GM12878 (cell line): ENCODE results near the gene BDNF. TPM values are rescaled to one million over a fixed set of nuclear protein-coding genes. Genes with fewer than 3 reads are reported as not detected.
"Not testable (repeated sequence)": the region's sequence is repeated elsewhere in the genome, so short reads cannot be mapped to it uniquely, and the experiment has no call there.

Experiments
- ATAC-seq: fragments of 200-7000 bp; cut with Tn5 transposase; 3 replicates; pipeline ENCODE4 v1.9.1; 2020; ENCODE audit warnings: mild to moderate bottlenecking, moderate library complexity
- BruUV-seq: library from RNA; stranded (reverse); fragments of 400-500 nt; replicated peaks from 2 replicates; lab custom pipeline; 2021; lab: Mats Ljungman, UMichigan
- CTCF ChIA-PET: fragments of 300-600 bp; sonication (Branson Sonifier 250); formaldehyde crosslinking; extraction: SDS; loops from one replicate; lab custom pipeline; 2021; ENCODE audit warnings: inconsistent platforms; lab: Yijun Ruan, JAX
- POLR2A ChIA-PET: fragments of 350-600 bp; formaldehyde crosslinking; extraction: SDS; loops from one replicate; lab custom pipeline; 2021; ENCODE audit warnings: inconsistent platforms; lab: Charles Lee
- RAD21 ChIA-PET: fragments of 300-600 bp; sonication (Branson Sonifier 250); formaldehyde crosslinking; loops from one replicate; lab custom pipeline; 2023; ENCODE audit warnings: antibody characterized with exemption; ENCODE audit not compliant: unreplicated experiment; lab: Charles Lee
- SMC1A ChIA-PET: fragments of 300-600 bp; sonication (Branson Sonifier 250); formaldehyde crosslinking; loops from one replicate; lab custom pipeline; 2023; ENCODE audit not compliant: unreplicated experiment, uncharacterized antibody; lab: Charles Lee
- DNase-seq: peaks from one replicate; pipeline ENCODE4 v3.0.0-alpha.2; 2011; ENCODE audit warnings: low read depth, low spot score
- FAIRE-seq: peaks from 3 replicates; lab custom pipeline; 2011; peaks lifted over from hg19 to GRCh38; lab: Jason Lieb, UNC
- H2AFZ ChIP-seq: 2 replicates; pipeline ENCODE4 v1.6.0; 2011; ENCODE audit warnings: low read depth, low read length, control low read depth; ENCODE audit not compliant: control insufficient read depth
- H3K27ac ChIP-seq: 2 replicates; pipeline ENCODE4 v1.5.1; 2011; ENCODE audit warnings: control low read depth; ENCODE audit not compliant: control insufficient read depth, insufficient read depth
- H3K27me3 ChIP-seq, 2 experiments: replicated peaks in 1 of 2; 2 replicates each; pipeline versions ENCODE4 v1.6.0 to v1.6.1; 2011; ENCODE audit warnings: low read length in 1 of 2; ENCODE audit not compliant: control insufficient read depth in 2 of 2, insufficient read depth in 2 of 2
- H3K36me3 ChIP-seq, 2 experiments: 2 replicates each; pipeline ENCODE4 v1.5.1; 2011; ENCODE audit warnings: low read length in 1 of 2; ENCODE audit not compliant: control insufficient read depth in 2 of 2, insufficient read depth in 2 of 2
- H3K4me1 ChIP-seq: 2 replicates; pipeline ENCODE4 v1.6.1; 2011; ENCODE audit warnings: mild to moderate bottlenecking, low read length, moderate library complexity, mixed read lengths; ENCODE audit not compliant: control insufficient read depth, insufficient read depth
- H3K4me2 ChIP-seq: 2 replicates; pipeline ENCODE4 v1.6.0; 2011; ENCODE audit warnings: control low read depth; ENCODE audit not compliant: control insufficient read depth, insufficient read depth
- H3K4me3 ChIP-seq: fragments of 200-600 bp; sonication (generic); 2 replicates; pipeline ENCODE4 v1.5.1; 2016
- H3K79me2 ChIP-seq: 2 replicates; pipeline ENCODE4 v1.6.0; 2011; ENCODE audit warnings: low read length; ENCODE audit not compliant: control insufficient read depth, insufficient read depth
- H3K9ac ChIP-seq: 2 replicates; pipeline ENCODE4 v1.8.0; 2011; ENCODE audit warnings: low read length, control low read depth, mixed read lengths; ENCODE audit not compliant: control insufficient read depth, insufficient read depth
- H3K9me3 ChIP-seq: replicated peaks from 3 replicates; pipeline ENCODE4 v1.5.1; 2011; ENCODE audit warnings: mild to moderate bottlenecking, low read length; ENCODE audit not compliant: control insufficient read depth, insufficient read depth
- H4K20me1 ChIP-seq: 2 replicates; pipeline ENCODE4 v1.6.0; 2011; ENCODE audit not compliant: control insufficient read depth, insufficient read depth
- NFXL1 ChIP-seq: fragments of 450-650 bp; IDR thresholded peaks from 2 replicates; pipeline ENCODE4 v1.6.1; 2017; ENCODE audit warnings: antibody characterized with exemption, mild to moderate bottlenecking, borderline replicate concordance
- NR2C2 ChIP-seq: IDR thresholded peaks from 2 replicates; pipeline ENCODE4 v1.6.1; 2011; ENCODE audit warnings: borderline replicate concordance, low read depth; ENCODE audit not compliant: control insufficient read depth, insufficient read length
- SMAD1 ChIP-seq: fragments of 450-650 bp; IDR thresholded peaks from 2 replicates; pipeline ENCODE4 v1.6.1; 2018; ENCODE audit warnings: mild to moderate bottlenecking, low read depth; ENCODE audit not compliant: partially characterized antibody
- SMAD5 ChIP-seq: IDR thresholded peaks from 2 replicates; pipeline ENCODE4 v1.6.1; 2016; ENCODE audit warnings: antibody characterized with exemption, low read depth
- WGBS: methylation state at CpG from one replicate; pipeline ENCODE4 v1.1.6; 2016; ENCODE audit warnings: low lambda C conversion rate; ENCODE audit not compliant: insufficient replicate concordance, insufficient coverage; ENCODE audit errors: missing lambda C conversion rate; 5-methylcytosine and 5-hydroxymethylcytosine counted together
- in situ Hi-C: fragments of 300-500 bp; cut with MboI; formaldehyde crosslinking; loops from 9 replicates; pipeline ENCODE4 v1.14.3; 2018; ENCODE audit warnings: mixed read lengths
- intact Hi-C: fragments of 100-400 bp; cut with micrococcal nuclease; formaldehyde crosslinking; loops from one replicate; pipeline ENCODE4 v1.14.2; 2022; ENCODE audit not compliant: unreplicated experiment
- polyA plus RNA-seq, 11 experiments: library from polyadenylated mRNA; depleted of rRNA in 4 of 11; unstranded in 6 of 11; stranded (reverse) in 5 of 11; fragments of >200 nt; fragmentation: Nextera tagmentation in 4 of 11; fragmentation: Illumina TruSeq in 1 of 11; extraction: Ambion mirVana in 4 of 11; extraction: Trizol in 1 of 11; gene quantifications; 1 replicate in 1 of 11; 2 replicates in 10 of 11; pipeline versions ENCODE4 v1.2.1 to v1.2.3, GENCODE V29; 2011 to 2016; ENCODE audit warnings: inconsistent platforms in 2 of 11, missing spikeins in 2 of 11, low read depth in 1 of 11
- total RNA-seq, 4 experiments: library from RNA; depleted of rRNA in 3 of 4; stranded (reverse); fragments of >200 nt in 3 of 4; fragmentation: Illumina TruSeq in 1 of 4; extraction: Trizol in 1 of 4; gene quantifications; 2 replicates each; pipeline versions ENCODE4 v1.2.1 to v1.2.3, GENCODE V29; 2013 to 2021
- TF ChIP-seq, protein P1 (sequence below): fragments of 450-650 bp; IDR thresholded peaks from 2 replicates; pipeline ENCODE4 v1.6.1; 2017; ENCODE audit warnings: mild to moderate bottlenecking, moderate library complexity
- TF ChIP-seq, protein P2 (sequence below): IDR thresholded peaks from 2 replicates; pipeline ENCODE4 v1.6.1; 2011; ENCODE audit warnings: borderline replicate concordance, low read depth, mild to moderate bottlenecking, moderate library complexity, mixed read lengths, low read length; ENCODE audit not compliant: insufficient read depth; ENCODE audit errors: extremely low read length
- TF ChIP-seq, protein P3 (sequence below): IDR thresholded peaks from 2 replicates; pipeline ENCODE4 v1.6.1; 2012; ENCODE audit warnings: mild to moderate bottlenecking, low read depth, low read length

The BDNF gene
- total and polyA plus RNA-seq, 10 of the 15 experiments (the other 5 are each of a cell fraction or from before 2014, with no cell fraction given): 0.02 to 0.24 (median 0.06) TPM; not detected in 2

DNA sequence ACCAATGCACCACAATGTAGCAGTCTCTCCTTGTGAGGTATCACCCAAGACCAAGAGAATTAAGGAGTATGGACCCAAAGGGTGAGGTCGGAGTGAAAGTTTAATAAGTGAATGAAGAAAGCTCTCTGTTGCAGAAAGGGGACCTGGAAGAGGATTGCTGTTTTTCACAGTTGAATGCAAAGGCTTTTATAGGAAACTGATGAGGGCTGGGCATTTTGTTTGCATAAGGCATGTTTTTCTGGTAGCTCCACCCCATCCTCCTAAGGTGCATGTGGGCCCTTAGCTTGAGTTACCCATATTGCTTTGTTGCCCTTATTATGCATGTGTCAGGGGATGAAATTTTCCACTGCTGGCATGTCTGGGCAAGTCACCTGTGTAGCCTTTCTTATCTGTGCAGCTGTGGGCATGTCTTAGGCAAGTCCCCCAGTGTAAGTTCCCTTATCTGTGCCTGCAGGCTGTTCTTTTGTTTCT, 64.7 kb downstream of the BDNF start:
- FAIRE-seq (no peak), ATAC-seq (peak; percentile 36), DNase-seq (no peak)
- intact Hi-C loops (no loop called here), in situ Hi-C loops (no loop called here)
- WGBS: 67% methylated on average over 1 of the region's 1 CpG
- BruUV-seq: no TSS peak
- POLR2A ChIA-PET: no interaction called here
- H3K9me3 ChIP-seq: peaks cover 2% of the 10 kb centered on the region; the same call in 1 of the 3 replicates
- no peaks in the 10 kb centered on the region for H3K27me3 ChIP-seq
- H3K4me2 ChIP-seq: no peak overlapping the region
- no peak overlapping the region for H3K27ac ChIP-seq
- TF ChIP-seq, protein P1, sequence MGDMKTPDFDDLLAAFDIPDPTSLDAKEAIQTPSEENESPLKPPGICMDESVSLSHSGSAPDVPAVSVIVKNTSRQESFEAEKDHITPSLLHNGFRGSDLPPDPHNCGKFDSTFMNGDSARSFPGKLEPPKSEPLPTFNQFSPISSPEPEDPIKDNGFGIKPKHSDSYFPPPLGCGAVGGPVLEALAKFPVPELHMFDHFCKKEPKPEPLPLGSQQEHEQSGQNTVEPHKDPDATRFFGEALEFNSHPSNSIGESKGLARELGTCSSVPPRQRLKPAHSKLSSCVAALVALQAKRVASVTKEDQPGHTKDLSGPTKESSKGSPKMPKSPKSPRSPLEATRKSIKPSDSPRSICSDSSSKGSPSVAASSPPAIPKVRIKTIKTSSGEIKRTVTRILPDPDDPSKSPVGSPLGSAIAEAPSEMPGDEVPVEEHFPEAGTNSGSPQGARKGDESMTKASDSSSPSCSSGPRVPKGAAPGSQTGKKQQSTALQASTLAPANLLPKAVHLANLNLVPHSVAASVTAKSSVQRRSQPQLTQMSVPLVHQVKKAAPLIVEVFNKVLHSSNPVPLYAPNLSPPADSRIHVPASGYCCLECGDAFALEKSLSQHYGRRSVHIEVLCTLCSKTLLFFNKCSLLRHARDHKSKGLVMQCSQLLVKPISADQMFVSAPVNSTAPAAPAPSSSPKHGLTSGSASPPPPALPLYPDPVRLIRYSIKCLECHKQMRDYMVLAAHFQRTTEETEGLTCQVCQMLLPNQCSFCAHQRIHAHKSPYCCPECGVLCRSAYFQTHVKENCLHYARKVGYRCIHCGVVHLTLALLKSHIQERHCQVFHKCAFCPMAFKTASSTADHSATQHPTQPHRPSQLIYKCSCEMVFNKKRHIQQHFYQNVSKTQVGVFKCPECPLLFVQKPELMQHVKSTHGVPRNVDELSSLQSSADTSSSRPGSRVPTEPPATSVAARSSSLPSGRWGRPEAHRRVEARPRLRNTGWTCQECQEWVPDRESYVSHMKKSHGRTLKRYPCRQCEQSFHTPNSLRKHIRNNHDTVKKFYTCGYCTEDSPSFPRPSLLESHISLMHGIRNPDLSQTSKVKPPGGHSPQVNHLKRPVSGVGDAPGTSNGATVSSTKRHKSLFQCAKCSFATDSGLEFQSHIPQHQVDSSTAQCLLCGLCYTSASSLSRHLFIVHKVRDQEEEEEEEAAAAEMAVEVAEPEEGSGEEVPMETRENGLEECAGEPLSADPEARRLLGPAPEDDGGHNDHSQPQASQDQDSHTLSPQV: no peak
- TF ChIP-seq SMAD5 (no peak), SMAD1 (no peak), NFXL1 (no peak), NR2C2 (no peak)
- TF ChIP-seq, protein P2, sequence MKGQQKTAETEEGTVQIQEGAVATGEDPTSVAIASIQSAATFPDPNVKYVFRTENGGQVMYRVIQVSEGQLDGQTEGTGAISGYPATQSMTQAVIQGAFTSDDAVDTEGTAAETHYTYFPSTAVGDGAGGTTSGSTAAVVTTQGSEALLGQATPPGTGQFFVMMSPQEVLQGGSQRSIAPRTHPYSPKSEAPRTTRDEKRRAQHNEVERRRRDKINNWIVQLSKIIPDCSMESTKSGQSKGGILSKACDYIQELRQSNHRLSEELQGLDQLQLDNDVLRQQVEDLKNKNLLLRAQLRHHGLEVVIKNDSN: no peak
- TF ChIP-seq, protein P3, sequence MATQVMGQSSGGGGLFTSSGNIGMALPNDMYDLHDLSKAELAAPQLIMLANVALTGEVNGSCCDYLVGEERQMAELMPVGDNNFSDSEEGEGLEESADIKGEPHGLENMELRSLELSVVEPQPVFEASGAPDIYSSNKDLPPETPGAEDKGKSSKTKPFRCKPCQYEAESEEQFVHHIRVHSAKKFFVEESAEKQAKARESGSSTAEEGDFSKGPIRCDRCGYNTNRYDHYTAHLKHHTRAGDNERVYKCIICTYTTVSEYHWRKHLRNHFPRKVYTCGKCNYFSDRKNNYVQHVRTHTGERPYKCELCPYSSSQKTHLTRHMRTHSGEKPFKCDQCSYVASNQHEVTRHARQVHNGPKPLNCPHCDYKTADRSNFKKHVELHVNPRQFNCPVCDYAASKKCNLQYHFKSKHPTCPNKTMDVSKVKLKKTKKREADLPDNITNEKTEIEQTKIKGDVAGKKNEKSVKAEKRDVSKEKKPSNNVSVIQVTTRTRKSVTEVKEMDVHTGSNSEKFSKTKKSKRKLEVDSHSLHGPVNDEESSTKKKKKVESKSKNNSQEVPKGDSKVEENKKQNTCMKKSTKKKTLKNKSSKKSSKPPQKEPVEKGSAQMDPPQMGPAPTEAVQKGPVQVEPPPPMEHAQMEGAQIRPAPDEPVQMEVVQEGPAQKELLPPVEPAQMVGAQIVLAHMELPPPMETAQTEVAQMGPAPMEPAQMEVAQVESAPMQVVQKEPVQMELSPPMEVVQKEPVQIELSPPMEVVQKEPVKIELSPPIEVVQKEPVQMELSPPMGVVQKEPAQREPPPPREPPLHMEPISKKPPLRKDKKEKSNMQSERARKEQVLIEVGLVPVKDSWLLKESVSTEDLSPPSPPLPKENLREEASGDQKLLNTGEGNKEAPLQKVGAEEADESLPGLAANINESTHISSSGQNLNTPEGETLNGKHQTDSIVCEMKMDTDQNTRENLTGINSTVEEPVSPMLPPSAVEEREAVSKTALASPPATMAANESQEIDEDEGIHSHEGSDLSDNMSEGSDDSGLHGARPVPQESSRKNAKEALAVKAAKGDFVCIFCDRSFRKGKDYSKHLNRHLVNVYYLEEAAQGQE: no peak
- CTCF ChIA-PET: interaction anchor here (1.1 to 1.6 kb wide), 2 partner anchors 17 to 59 kb away, joined by 3 to 4 read pairs; no protein-coding TSS in a partner anchor
- RAD21 ChIA-PET: interaction anchor here (0.7 kb wide), 1 partner anchor 63 kb away, joined by 3 read pairs; no protein-coding TSS in a partner anchor
- SMC1A ChIA-PET: interaction anchor here (0.6 kb wide), 1 partner anchor 1693 kb away, joined by 3 read pairs; no protein-coding TSS in a partner anchor
- H2AFZ ChIP-seq: no peak overlapping the region
- H3K4me3 ChIP-seq: no peak overlapping the region
- H3K36me3 ChIP-seq: no peaks in the 10 kb centered on the region
- no peak overlapping the region for H3K9ac ChIP-seq
- H3K79me2 ChIP-seq: no peaks in the 10 kb centered on the region
- no peaks in the 10 kb centered on the region for H3K4me1 ChIP-seq
- no peaks in the 10 kb centered on the region for H4K20me1 ChIP-seq

DNA sequence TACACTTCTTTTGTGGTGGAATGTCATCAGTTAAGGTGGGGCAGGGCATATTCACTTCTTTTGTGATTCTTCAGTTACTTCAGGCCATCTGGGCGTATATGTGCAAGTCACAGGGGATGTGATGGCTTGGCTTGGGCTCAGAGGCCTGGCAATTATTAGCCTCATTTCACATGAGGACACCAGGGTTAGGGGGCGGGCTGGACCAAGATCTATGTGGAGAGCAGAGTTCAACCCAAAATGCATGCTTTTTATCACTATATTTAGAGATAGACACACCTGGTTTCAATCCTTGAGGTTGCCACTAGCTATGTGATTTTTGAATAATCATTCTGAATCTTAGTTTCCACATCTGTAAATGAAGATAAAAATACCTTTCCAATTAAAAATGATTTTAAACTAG, 65.5 kb downstream of the BDNF start:
- ATAC-seq, BruUV-seq, H3K27ac ChIP-seq, H2AFZ ChIP-seq, H3K36me3 ChIP-seq, DNase-seq, H3K9me3 ChIP-seq, CTCF ChIA-PET, H3K4me2 ChIP-seq, H3K27me3 ChIP-seq, H3K79me2 ChIP-seq, RAD21 ChIA-PET, FAIRE-seq, H4K20me1 ChIP-seq, SMC1A ChIA-PET, H3K4me3 ChIP-seq, POLR2A ChIA-PET, intact Hi-C loops, H3K4me1 ChIP-seq, in situ Hi-C loops, H3K9ac ChIP-seq: not testable (repeated sequence)
- WGBS: 4% methylated on average over 2 of the region's 2 CpGs
